HG03354 (cell line): ENCODE results near the gene ERI3.

Source experiments
- ATAC-seq: cut with Tn5 transposase; IDR thresholded peaks from one replicate; pipeline ENCODE4 v1.9.1; 2021; ENCODE audit warnings: mild to moderate bottlenecking; ENCODE audit not compliant: unreplicated experiment, poor library complexity, severe bottlenecking

The ERI3 gene

GRCh38 chr1:44290250-44291094 lies 64.6 kb downstream of the ERI3 start:
- ATAC-seq, result no peak

- ATAC-seq, result no peak
Measured at GRCh38 chr1:44289530-44289929, 65.5 kb downstream of the ERI3 start.

- ATAC-seq, result no peak
Measured at GRCh38 chr1:44288883-44289282, 66.2 kb downstream of the ERI3 start.

GRCh38 chr1:44284184-44284583 lies 70.9 kb downstream of the ERI3 start:
- ATAC-seq, result no peak

GRCh38 chr1:44283524-44284173 lies 71.4 kb downstream of the ERI3 start:
- no peak for ATAC-seq

GRCh38 chr1:44282704-44283426 lies 72.2 kb downstream of the ERI3 start:
- no peak for ATAC-seq

- no peak for ATAC-seq
Measured at GRCh38 chr1:44281962-44282703, 72.9 kb downstream of the ERI3 start.

GRCh38 chr1:44276901-44277300 lies 78.2 kb downstream of the ERI3 start:
- ATAC-seq, result no peak

- ATAC-seq, result no peak
Measured at GRCh38 chr1:44275991-44276405, 79.1 kb downstream of the ERI3 start.

GRCh38 chr1:44275296-44275962 lies 79.6 kb downstream of the ERI3 start:
- ATAC-seq, result no peak

- ATAC-seq, result no peak
Measured at GRCh38 chr1:44273560-44274350, 81.3 kb downstream of the ERI3 start.

- ATAC-seq, result no peak
Measured at GRCh38 chr1:44272992-44273391, 82.1 kb downstream of the ERI3 start.

- no peak for ATAC-seq
Measured at GRCh38 chr1:44271646-44272045, 83.4 kb downstream of the ERI3 start.

GRCh38 chr1:44270686-44271628 lies 84.1 kb downstream of the ERI3 start:
- ATAC-seq, result no peak

GRCh38 chr1:44268054-44268453 lies 87.0 kb downstream of the ERI3 start:
- no peak for ATAC-seq

GRCh38 chr1:44267438-44267837 lies 87.6 kb downstream of the ERI3 start:
- ATAC-seq, result no peak
